DND-41 (cell line): ENCODE results near the gene NCOA3.
"Not testable (repeated sequence)": the region's sequence is repeated elsewhere in the genome, so short reads cannot be mapped to it uniquely, and the experiment has no call there.

ENCODE experiments used
- CTCF ChIP-seq: IDR thresholded peaks from 2 replicates; pipeline ENCODE4 v1.5.1; 2012; ENCODE audit warnings: borderline replicate concordance, low read length, moderate library complexity, mild to moderate bottlenecking; ENCODE audit not compliant: poor library complexity, severe bottlenecking; ENCODE audit errors: extremely low read depth
- EZH2 ChIP-seq: IDR thresholded peaks from 3 replicates; pipeline ENCODE4 v1.6.1; 2012; ENCODE audit warnings: borderline replicate concordance, low read depth, mild to moderate bottlenecking, moderate library complexity, low read length, inconsistent platforms; ENCODE audit not compliant: severe bottlenecking

- not testable (repeated sequence) for TF ChIP-seq CTCF, EZH2
These were observed 1.6 kb upstream of the NCOA3 start for GRCh38 chr20:47500082-47500481.
